Measurements from ENCODE around the gene DSTN.

- TF ChIP-seq CTCF (IDR thresholded peaks at IDR 0.05), result no peak
- no peak for TF ChIP-seq POLR2A (IDR thresholded peaks at IDR 0.05)
- no peak for TF ChIP-seq EP300 (IDR thresholded peaks at IDR 0.05)
Observed at GRCh38 chr20:17572034-17572638, 2.3 kb downstream of the DSTN start.

All from stomach (tissue), 4 donors.